Measurements from ENCODE around the gene KLHL28.
"Not testable (repeated sequence)": the region's sequence is repeated elsewhere in the genome, so short reads cannot be mapped to it uniquely, and the experiment has no call there.

The KLHL28 gene

GRCh38 chr14:44895716-44896115 is 66.0 kb downstream of the KLHL28 start:
- Histone ChIP-seq H3K36me3 (ENCODE audit: control insufficient read depth, insufficient read depth, low read length, severe bottlenecking) (no peaks in the 10 kb centered on the region), H3K9me3 (ENCODE audit: control insufficient read depth, low read length) (no peaks in the 10 kb centered on the region), H3K4me1 (ENCODE audit: control insufficient read depth, insufficient read depth, low read length) (peaks cover 26% of the 10 kb centered on the region), H3K27me3 (replicated peaks; ENCODE audit: control insufficient read depth, insufficient read depth, low read length) (no peaks in the 10 kb centered on the region), H3K4me3 (ENCODE audit: low read length) (peak overlapping the region; percentile 73), H3K9ac (ENCODE audit: low read length) (no peak overlapping the region)
- DNase-seq (ENCODE audit: low read depth): peak; percentile 62

DNA sequence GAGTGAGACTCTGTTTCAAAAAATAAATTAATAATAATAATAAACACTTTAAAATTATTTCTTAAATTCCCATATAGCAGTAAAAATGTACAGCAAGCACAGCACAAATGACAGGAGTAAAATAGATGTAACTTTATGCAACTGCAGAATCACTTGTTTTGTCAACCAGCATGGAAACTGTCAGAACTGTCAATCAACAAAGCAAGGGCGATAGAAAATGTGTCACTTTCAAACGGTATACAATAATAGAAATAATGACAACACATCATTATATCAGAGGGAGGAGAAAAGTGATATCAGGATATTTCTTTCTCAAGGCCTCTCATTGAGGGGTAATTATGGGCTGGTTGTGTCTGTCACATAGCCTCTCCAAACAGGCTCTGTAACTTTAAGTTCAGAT is 68.2 kb downstream of the KLHL28 start:
- H3K36me3 ChIP-seq (ENCODE audit: control insufficient read depth, insufficient read depth, low read length, severe bottlenecking): no peaks in the 10 kb centered on the region
- no peaks in the 10 kb centered on the region for H3K27me3 ChIP-seq (replicated peaks; ENCODE audit: control insufficient read depth, insufficient read depth, low read length)
- no peak overlapping the region for H3K9ac ChIP-seq (ENCODE audit: low read length)
- H3K4me3 ChIP-seq (ENCODE audit: low read length): no peak overlapping the region
- H3K4me1 ChIP-seq (ENCODE audit: control insufficient read depth, insufficient read depth, low read length): peaks cover 17% of the 10 kb centered on the region
- DNase-seq (ENCODE audit: low read depth): no peak
- no peaks in the 10 kb centered on the region for H3K9me3 ChIP-seq (ENCODE audit: control insufficient read depth, low read length)

DNA sequence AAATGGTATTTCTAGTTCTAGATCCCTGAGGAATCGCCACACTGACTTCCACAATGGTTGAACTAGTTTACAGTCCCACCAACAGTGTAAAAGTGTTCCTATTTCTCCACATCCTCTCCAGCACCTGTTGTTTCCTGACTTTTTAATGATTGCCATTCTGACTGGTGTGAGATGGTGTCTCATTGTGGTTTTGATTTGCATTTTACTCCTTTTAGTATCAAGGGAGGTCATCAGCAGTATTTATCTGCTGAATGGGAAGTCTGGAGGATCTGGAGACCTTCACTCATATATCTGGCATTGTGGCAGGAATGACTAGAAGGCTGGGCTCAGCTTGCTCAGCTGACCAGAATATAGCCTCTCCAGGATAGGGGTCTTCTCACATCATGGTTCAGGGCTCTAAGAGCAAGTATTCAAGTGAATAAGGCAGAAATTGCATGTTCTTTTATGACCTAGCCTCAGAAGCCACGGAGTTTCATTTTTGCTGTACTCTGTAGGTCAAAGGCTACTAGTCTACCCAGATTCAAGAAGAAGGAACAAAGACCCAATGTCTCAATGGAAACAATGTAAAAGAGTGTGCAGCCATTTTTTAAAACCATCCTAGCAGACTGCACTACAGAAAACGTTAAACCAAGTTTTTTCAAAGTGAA is 69.9 kb downstream of the KLHL28 start:
- not testable (repeated sequence) for H3K27me3 ChIP-seq (replicated peaks; ENCODE audit: control insufficient read depth, insufficient read depth, low read length); DNase-seq (ENCODE audit: low read depth); H3K36me3 ChIP-seq (ENCODE audit: control insufficient read depth, insufficient read depth, low read length, severe bottlenecking); H3K9ac ChIP-seq (ENCODE audit: low read length); H3K4me3 ChIP-seq (ENCODE audit: low read length); H3K9me3 ChIP-seq (ENCODE audit: control insufficient read depth, low read length)
- peaks cover 17% of the 10 kb centered on the region for H3K4me1 ChIP-seq (ENCODE audit: control insufficient read depth, insufficient read depth, low read length)

DNA sequence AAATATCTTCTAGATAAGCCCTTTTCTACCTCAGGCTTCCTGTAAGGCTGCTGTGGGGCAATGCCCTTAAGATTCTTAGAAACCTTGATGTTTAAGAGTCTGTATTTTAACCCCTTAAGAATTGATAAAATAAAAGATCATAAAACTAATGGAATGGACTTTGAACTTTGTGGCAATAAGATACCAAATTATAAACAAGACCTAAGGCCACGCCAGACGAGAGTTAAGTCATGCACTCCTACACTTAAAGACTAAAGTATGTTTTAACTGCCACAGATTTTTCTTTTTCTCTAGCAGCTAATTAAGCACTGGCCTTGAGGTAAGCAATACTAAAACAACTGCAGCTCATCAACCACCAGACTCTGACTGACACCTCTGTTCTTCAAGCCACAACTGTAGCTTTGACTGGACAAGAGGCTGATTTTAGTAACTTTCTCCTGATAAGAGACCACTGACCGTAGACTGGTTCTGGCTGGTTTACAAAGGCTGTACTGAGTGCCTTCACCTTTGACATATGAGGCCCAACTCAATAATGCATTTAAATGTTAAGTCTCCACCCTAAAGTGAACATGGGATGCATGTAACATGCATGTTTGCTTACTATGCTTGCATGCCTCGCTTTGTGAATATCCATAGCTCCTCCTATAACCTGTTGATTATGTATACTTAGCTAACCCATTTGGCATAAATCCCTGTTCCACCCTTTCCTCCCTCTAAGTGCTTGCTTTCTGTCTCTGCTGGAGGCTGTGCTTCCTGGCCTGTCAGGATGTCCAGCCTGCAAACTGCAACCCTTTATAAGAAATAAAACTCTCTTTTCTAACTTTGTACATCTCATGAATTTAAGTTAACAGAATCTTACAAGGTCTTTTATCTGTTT is 71.9 kb downstream of the KLHL28 start:
- H3K4me3 ChIP-seq (ENCODE audit: low read length): no peak overlapping the region
- peaks cover 3% of the 10 kb centered on the region for H3K4me1 ChIP-seq (ENCODE audit: control insufficient read depth, insufficient read depth, low read length)
- H3K36me3 ChIP-seq (ENCODE audit: control insufficient read depth, insufficient read depth, low read length, severe bottlenecking): no peaks in the 10 kb centered on the region
- no peaks in the 10 kb centered on the region for H3K27me3 ChIP-seq (replicated peaks; ENCODE audit: control insufficient read depth, insufficient read depth, low read length)
- DNase-seq (ENCODE audit: low read depth): no peak
- H3K9ac ChIP-seq (ENCODE audit: low read length): no peak overlapping the region
- H3K9me3 ChIP-seq (ENCODE audit: control insufficient read depth, low read length): no peaks in the 10 kb centered on the region

DNA sequence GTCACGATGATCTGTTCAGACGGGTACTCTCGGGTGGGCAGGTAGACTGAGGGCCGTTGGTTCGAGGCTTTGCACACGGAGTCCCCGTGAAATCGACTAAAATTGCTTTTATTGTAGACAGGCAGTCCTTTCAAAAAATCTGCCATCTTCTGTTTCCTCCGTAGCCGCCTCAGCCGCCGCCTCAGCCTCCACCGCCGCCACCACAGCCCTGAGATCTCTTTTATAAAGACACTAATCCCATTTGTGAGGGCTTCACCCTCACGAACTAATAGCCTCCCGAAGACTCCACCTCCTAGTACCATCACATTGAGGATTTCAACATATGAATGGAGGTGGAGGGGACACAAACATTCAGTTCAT is 74.2 kb downstream of the KLHL28 start:
- Histone ChIP-seq H3K27me3 (replicated peaks; ENCODE audit: control insufficient read depth, insufficient read depth, low read length) (no peaks in the 10 kb centered on the region), H3K9ac (ENCODE audit: low read length) (no peak overlapping the region), H3K36me3 (ENCODE audit: control insufficient read depth, insufficient read depth, low read length, severe bottlenecking) (no peaks in the 10 kb centered on the region), H3K4me1 (ENCODE audit: control insufficient read depth, insufficient read depth, low read length) (peaks cover 3% of the 10 kb centered on the region), H3K4me3 (ENCODE audit: low read length) (no peak overlapping the region), H3K9me3 (ENCODE audit: control insufficient read depth, low read length) (peaks cover 11% of the 10 kb centered on the region)
- no peak for DNase-seq (ENCODE audit: low read depth)

GRCh38 chr14:44886860-44887595 is 74.7 kb downstream of the KLHL28 start:
- Histone ChIP-seq H3K36me3 (ENCODE audit: control insufficient read depth, insufficient read depth, low read length, severe bottlenecking) (no peaks in the 10 kb centered on the region), H3K4me1 (ENCODE audit: control insufficient read depth, insufficient read depth, low read length) (peaks cover 2% of the 10 kb centered on the region), H3K4me3 (ENCODE audit: low read length) (no peak overlapping the region), H3K9me3 (ENCODE audit: control insufficient read depth, low read length) (peaks cover 16% of the 10 kb centered on the region), H3K27me3 (replicated peaks; ENCODE audit: control insufficient read depth, insufficient read depth, low read length) (no peaks in the 10 kb centered on the region), H3K9ac (ENCODE audit: low read length) (no peak overlapping the region)
- no peak for DNase-seq (ENCODE audit: low read depth)

DNA sequence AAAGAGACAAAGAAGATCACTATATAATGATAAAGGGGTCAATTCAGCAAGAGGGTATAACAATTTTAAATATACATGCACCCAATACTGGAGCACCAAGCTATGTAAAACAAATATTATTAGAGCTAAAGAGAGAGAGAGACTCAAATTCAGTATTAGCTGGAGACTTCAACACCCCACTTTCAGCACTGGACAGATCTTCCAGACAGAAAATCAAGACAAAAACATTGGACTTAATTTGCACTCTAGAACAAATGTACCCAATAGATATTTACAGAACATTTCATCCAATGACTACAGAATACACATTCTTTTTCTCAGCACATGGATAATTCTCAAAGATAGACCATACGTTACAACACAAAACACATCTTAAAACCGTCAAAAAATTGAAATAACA is 81.0 kb downstream of the KLHL28 start:
- Histone ChIP-seq H3K4me1 (ENCODE audit: control insufficient read depth, insufficient read depth, low read length) (no peaks in the 10 kb centered on the region), H3K9me3 (ENCODE audit: control insufficient read depth, low read length) (peaks cover 19% of the 10 kb centered on the region), H3K27me3 (replicated peaks; ENCODE audit: control insufficient read depth, insufficient read depth, low read length) (no peaks in the 10 kb centered on the region), H3K9ac (ENCODE audit: low read length) (no peak overlapping the region), H3K36me3 (ENCODE audit: control insufficient read depth, insufficient read depth, low read length, severe bottlenecking) (no peaks in the 10 kb centered on the region), H3K4me3 (ENCODE audit: low read length) (no peak overlapping the region)
- no peak for DNase-seq (ENCODE audit: low read depth)
